NCI-H128 (cell line): Measurements from ENCODE around the gene OR2K2.
"Not testable (repeated sequence)": the region's sequence is repeated elsewhere in the genome, so short reads cannot be mapped to it uniquely, and the experiment has no call there.

Experiments
- DNase-seq: peaks from one replicate; lab custom pipeline; 2025; ENCODE audit not compliant: unreplicated experiment; lab: John Stamatoyannopoulos, UW

The OR2K2 gene, protein sequence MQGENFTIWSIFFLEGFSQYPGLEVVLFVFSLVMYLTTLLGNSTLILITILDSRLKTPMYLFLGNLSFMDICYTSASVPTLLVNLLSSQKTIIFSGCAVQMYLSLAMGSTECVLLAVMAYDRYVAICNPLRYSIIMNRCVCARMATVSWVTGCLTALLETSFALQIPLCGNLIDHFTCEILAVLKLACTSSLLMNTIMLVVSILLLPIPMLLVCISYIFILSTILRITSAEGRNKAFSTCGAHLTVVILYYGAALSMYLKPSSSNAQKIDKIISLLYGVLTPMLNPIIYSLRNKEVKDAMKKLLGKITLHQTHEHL

DNA sequence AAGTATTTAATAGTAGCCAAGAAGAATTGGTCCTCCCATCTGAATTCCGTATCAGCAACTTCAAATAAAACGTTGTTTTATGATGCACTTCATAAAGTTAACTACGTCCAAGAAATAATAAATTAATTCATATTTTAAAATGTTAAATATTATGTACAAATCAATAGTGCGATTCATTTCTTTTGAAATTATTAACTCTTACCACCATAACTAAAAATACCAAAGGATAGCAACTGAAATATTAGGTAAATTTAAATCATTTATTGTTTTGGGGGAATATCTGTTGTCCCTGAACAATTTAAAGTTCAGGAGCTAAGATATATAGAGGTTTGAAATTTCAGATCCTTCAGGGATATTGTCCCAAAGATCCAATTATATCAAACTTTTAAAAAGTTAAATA lies at the start of gene OR2K2:
TSS of gene OR2K2 (minus strand) at position 101 of the 400 bp plus-strand sequence. CDS start 1,791 bp downstream, outside the sequence.
- no peak for DNase-seq

DNA sequence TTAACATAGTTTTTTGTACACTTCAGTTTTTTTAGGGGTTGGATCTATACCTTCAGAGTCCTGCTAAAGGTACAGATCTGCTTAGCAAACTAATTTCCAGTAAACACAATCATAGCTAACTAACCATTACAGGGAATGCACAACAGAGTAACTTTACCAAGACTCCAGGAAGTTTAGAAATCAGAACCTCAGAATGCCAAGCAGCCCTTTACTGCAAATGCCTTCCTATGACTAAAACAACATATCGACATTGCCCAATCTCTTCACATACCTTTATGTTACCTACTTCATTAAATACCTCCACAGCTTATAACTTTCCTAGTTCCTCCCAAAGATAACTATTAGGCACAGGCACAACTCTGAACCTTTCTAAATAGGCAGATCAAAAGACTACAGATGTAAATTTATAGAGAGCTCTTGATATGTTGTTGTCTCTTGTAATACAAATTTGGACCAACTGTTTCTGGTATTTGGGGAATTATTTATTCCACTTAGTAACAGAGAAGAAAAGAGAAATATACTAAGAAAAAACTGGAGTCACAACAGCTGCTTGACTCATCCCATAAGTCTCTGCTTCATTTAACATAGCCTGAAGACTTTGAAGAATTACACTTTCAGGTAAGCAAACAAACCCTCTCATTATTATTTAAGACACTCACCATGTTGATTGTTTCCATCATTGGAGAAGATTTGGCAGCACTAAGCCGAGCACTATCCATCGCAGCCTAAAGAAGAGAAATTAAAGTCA lies 46.0 kb upstream of the OR2K2 start:
- no peak for DNase-seq

DNA sequence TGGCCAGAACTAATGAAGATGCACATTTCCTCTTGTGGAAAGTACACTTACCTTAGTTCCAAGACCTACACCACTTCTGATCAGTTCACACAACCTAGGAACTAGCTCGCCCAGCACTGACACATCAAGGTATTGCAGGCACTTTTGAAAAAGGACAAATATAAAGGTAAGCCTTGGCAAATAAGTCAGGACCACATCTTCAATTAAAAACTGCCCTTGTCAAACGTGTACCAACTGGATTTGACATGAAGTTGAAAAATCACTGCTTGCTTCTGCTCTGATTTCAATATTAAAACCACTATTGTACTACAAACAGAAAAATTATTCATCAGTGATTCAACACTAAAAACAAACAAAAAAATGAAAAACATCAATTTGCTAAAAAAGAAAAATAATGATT lies 45.0 kb upstream of the OR2K2 start:
- no peak for DNase-seq

DNA sequence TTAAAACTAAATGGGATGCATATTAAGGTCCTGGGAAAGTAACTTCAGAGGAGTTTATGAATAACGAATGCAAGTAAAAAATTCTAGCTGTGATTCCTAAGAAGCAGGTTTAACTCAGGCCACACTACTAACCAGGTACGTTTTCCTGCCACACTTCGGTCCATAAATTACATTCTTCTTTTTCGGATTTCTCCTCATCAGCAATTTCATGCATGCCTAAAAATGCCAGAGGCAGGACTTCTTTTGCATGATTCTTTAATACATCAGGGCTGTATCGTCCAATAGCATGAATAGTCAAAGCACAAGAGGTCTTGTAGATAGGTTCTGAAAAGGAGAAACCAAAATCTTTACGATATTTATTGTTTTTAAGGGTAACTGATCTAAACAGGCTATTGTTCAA lies 42.3 kb upstream of the OR2K2 start:
- DNase-seq, result no peak

DNA sequence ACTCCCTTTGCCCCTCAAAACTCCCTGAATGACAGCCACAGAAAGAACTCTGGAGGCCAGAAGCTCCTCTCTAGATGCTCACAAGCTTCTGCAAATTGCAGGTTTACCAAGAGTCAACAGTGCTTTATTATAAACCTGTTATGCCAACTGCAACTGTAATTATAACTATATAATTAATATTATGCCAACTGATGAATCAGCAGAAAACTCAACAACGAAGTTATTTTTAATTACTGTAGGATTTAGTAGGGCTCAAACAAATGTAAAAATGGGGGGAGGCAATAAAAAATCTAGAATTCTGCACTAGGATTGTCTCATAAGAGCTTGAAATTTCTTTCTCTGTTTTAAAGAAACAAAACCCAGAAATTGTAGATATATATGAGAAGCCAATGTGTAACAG lies 37.0 kb upstream of the OR2K2 start:
- no peak for DNase-seq

DNA sequence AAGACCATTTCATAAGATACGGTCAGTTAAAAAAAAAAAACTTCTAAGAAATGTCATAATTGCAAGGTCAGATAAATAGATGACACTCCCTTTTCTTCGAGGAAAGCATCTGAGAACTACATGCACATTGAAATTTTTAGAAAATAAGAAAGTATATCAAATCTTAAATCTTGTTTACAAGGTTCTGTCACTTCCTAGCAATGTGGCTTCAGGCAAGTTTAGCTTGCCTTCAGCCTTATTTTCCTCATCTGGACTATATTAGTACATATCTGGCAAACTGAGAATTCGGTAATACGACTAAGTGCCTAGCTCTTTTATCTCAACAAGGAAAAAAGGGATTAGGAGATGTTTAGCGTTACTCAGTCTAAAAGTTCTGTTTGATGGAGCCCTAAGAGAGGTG lies 32.5 kb upstream of the OR2K2 start:
- no peak for DNase-seq

DNA sequence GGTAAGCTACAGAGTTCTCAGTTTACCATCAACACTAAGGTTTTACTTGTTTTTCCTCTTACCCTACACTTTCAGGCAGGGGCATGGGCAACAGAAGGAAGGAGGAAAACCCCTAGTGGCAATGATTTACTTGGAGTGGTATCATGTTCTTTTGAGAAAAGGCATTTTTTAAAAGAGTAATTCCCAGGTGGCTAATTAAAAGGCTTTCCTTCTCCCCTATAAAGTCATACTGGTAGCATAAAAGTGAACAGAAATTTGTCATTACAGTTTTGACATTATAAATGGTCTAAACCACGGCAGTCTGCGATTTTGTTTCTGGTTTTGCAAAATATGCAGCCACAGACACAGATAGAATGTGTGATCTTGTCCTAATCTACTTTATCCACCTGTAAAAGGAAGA lies 30.9 kb upstream of the OR2K2 start:
- no peak for DNase-seq

DNA sequence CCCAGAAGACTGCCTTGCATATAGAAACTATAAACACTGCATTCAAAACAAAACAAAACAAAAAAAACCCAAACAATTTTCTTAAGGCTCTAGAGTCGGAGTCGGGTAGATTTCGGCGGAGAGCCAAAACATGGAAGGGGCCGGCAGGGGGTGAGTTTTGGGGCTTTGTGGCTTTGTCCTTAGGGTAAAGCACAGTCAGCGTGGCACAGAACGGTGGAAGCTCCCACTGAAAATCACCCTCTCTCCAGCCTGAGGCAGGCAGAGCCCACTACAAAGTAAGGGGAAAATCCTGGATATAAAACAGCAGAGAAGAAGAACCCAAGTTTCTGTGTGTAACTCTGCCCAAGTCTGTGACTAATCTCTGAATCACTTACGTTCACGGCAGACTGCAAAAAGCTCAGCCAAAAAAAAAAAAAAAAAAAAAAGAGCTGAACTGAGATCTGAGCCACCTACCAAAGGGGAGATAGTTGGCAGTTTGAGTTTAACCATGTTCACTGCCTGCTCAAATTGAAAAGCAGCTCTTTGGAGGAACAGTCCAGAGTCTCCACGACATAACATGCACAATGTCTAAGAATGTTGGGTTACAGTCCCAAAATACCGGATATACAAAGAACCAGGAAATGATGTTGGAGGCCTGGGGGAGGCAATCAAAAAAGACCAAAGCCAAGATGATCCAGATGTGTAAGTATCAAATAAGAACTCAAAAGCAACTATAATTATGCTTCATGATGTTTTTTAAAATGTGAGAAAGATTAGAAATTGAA lies 26.6 kb upstream of the OR2K2 start:
- DNase-seq, result no peak

DNA sequence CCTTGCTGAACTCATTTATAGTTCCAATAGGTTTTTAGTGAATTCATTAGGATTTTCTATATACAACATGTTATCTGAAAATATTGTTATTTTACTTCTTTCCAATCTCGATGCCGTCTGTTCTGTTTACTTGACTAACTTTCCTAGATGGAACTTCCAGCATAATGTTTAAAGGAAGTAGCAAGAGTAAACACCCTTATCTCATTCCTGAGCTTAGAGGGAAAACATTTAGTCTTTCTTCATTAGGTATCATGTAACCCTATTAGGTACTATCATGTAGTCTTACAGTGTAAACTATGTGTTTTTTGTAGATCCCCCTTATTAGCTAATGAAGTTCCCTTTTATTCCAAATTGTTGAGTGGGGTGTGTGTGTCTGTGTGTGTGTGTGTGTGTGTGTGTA lies 22.5 kb upstream of the OR2K2 start:
- no peak for DNase-seq

DNA sequence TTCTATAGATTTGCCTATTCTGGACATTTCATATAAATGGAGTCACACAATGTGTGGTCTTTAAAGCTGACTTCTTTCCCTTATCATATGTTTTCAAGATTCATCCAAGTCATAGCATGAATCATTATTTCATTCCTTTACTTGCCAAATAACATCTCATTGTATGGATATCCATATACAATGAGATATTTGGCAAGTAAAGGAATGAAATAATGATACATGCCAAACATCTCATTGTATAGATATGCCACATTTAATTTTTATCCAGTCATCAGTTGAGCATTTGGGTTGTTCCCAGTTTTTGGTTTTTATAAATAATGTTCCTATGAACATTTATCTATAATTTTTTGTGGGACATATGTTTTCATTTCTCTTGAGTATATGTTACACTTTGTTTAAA lies 20.5 kb upstream of the OR2K2 start:
- no peak for DNase-seq

DNA sequence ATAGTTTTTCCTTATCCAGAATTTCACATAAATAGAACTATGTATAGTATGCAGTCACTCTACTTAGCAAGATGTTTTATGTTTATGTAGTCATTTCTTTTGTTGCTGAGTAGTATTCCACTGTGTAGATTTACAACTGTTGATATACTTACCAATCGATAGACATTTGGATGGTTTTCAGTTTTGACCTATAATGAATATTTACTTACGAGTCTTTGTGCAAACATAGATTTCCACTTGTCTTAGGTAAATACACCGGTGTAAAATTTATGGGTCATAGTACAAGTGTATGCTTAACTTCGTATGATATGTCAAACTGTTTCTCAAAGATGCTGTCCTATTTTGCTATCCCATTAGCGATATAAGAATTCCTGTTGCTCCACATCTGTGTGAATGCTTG lies 19.7 kb upstream of the OR2K2 start:
- no peak for DNase-seq

DNA sequence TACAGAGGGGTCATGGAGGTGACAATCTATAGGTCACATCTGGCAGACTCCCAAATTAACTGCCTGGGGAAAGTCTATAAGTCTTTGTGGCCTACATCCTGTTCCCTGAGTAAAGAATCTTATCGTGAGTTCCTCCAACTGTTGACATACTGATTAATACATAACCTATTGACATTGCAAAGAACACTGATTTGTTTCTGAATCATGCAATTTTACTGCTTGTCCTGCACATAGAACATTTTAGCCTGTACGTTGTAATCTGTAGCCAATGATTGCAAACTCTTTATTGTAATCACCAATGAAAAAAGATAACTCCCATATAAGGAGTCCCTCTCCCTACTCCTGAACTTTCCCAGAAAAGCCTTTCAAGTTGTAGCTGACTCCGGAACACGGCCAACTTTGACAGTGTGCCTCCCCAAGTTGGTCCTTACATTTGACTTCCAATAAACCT lies 18.8 kb upstream of the OR2K2 start:
- DNase-seq, result no peak

DNA sequence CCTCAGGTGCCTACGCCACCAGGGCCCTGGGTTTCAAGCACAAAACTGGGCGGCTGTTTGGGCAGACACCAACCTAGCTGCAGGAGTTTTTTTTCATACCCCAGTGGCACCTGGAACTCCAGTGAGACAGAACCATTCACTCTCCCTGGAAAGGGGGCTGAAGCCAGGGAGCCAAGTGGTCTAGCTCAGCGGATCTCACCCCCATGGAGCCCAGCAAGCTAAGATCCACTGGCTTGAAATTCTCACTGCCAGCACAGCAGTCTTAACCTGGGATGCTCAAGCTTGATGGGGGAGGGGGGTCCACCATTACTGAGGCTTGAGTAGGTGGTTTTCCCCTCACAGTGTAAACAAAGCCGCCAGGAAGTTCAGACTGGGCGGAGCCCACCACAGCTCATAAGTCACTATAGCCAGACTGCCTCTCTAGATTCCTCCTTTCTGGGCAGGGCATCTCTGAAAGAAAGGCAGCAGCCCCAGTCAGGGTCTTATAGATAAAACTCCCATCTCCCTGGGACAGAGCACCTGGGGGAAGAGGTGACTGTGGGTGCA lies 4.4 kb upstream of the OR2K2 start:
- not testable (repeated sequence) for DNase-seq

DNA sequence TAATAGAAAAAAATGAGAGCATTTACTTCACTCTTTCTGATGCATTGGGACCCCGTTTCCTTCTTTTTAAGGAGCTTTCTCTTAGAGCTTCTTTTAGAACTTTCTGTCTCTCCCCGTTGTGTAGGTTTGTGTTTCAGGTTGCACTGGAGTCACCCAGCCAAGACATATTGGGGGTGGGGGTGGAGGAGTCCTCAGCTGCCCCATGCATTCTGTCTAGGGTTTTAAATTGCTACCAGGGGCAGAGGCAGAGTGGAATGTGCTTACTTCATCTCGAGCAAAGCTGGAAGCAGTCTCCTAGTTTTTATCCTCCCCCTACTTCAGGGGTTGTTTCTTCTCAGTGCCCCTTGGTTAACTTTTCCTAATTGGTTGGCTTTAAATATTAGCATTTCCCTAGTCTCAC lies 9.4 kb downstream of the OR2K2 start:
- no peak for DNase-seq

DNA sequence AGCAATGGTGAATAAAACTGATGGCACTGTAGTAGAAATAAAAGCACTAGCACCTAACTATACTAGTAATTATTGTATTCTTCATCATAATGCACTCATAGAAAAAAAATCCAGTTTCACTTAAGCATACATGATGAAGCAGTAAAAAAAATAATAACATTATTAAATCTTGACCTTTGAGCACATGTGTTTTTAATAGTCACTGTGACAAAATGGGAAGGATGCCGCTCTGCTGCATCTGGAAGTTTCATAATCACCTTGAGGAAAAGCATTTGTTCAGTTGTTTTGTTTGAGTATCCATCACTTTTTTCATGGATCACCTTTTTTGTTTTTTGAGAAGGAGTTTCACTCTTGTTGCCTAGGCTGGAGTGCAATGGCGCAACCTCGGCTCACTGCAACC lies 13.2 kb downstream of the OR2K2 start:
- DNase-seq, result no peak

DNA sequence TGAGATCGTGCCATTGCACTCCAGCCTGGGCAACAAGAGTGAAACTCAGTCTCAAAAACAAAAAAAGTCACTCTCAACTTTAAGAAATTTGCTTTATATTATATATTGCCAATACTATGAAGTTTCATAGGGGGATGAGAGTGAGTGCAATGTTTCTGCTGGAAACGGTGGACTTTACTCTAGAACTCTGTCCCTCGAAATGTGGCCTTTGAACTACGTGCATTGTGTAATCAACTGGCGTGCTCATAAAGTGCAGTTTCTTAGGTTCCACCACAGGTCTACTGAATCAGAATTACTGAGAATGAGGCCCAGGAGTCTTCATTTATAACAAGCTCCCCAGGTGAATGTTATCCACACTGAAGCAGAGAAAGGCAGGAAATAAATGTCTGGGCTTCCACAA lies 24.1 kb downstream of the OR2K2 start:
- no peak for DNase-seq

DNA sequence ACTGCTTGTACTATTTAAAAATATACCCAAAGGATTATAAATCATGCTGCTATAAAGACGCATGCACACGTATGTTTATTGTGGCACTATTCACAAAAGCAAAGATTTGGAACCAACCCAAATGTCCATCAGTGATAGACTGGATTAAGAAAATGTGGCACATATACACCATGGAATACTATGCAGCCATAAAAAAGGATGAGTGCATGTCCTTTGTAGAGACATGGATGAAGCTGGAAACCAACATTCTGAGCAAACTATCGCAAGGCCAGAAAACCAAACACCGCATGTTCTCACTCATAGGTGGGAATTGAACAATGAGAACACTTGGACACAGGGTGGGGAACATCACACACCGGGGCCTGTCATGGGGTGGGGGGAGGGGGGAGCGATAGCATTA lies 26.0 kb downstream of the OR2K2 start:
- DNase-seq, result not testable (repeated sequence)

DNA sequence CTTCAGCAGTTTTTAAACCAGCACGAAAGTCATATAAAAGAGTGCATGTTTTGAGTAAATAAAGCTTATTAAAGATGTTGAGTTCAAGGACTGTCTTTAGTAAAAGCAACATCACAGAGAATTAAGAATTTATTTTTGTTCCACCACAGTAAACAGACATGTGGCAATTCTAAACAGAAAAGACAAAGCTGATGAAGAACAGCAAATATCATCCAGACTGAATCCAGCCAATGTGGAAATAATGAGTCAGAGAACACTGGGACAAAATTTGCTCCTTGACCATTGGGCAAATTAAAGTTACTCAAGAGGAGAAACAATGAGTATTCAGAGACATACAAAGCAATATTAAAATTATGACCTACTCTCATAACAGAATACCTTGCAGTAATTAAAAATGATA lies 28.8 kb downstream of the OR2K2 start:
- DNase-seq, result no peak

DNA sequence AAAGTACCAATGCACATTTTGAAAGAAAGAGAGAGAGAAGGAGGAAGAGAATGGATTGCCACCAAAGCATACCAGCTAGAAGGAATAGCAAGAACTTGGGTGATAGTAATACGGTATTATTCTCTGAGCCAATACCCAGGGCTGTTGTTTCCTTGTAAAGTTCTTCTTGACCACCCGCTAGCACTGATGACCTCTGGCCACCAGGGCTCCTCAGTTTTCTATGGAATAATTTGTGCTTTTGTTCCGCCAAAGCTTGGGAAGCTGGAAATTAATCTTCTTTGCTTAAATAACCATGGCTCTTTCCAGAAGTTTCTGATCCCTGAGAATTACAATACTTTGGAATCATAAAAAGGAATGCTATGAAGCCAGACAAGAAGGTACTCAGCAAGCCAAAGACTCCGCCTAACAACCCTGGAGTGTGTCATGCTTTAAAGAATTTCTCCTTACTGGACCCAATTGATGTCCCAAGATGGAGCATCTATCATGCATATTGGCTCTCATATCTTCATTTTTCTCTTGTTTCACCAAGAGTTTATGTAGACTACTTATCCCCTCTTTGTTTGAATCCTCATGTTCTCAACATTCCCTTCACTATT lies 29.8 kb downstream of the OR2K2 start:
- DNase-seq, result no peak

DNA sequence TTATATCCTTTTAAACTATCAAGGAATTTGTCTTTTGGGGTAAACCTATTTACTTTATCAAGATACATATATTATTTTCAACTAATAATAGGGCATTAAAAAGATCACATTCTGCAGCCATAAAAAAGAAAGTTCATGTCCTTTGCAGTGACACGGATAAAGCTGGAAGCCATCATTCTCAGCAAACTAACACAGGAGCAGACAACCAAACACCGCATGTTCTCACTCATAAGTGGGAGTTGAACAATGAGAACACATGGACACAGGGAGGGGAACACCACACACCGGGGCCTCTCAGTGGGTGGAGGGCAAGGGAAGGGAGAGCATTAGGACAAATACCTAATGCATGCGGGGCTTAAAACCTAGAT lies 30.4 kb downstream of the OR2K2 start:
- DNase-seq, result not testable (repeated sequence)
